Measurements from ENCODE around the gene MCF2L2.
"Not testable (repeated sequence)": the region's sequence is repeated elsewhere in the genome, so short reads cannot be mapped to it uniquely, and the experiment has no call there.

The MCF2L2 gene

DNA sequence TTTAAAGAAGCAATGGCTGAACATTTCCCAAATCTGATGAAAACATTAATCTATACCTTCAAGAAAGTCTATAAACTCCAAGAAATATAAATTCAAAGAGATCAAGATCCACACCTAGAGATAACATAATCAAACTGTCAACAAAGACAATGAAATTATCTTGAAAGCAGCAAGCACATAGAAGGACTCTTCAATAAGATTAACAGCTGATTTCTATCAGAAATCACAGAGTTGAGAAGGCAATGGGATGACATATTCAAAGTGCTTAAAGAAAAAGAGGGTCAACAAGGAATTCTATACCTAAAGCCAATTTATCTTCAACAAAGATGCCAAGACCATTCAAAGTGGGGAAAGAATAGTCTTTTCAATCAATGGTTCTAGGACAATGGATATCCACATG lies 224.7 kb downstream of the MCF2L2 start:
- DNase-seq (ENCODE audit: low read depth, low spot score) = no peak
- no peak overlapping the region for H3K4me3 ChIP-seq (ENCODE audit: low read length)

DNA sequence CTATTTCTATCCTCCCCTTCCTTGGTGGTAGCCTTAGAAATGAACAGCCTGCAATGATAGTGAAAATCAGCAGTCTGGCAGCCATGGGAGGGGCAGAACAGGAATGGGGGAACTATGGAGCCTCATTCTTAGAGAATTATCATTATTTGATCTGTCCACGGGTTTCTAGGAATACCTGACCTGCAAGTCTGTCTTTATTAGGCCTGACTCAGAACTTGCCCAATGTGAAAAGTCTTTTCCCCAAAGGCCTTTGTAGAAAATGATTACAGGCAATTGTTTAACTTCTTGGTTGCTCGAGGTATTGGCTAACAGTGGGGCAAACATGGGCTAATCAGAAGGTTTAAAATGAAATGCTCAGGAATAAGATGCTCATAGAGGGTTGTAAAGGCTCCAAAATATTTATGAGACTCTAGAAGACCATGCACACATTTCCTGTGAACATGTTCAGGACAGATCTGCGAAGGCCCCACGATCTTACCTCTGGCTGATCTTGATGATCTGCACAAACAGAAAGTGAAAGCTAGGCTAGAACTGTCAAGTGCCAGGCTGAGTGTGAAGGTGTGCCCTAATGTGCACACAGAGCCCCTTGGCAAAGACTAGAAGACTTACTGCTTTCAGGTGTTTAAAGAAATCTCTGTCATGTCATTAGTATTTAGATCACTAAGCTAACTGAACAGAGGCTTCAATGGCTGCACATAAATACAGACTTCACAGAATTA lies 226.3 kb downstream of the MCF2L2 start:
- DNase-seq (ENCODE audit: low read depth, low spot score) = peak; percentile 73
- peak overlapping the region; percentile 29 for H3K4me3 ChIP-seq (ENCODE audit: low read length)

DNA sequence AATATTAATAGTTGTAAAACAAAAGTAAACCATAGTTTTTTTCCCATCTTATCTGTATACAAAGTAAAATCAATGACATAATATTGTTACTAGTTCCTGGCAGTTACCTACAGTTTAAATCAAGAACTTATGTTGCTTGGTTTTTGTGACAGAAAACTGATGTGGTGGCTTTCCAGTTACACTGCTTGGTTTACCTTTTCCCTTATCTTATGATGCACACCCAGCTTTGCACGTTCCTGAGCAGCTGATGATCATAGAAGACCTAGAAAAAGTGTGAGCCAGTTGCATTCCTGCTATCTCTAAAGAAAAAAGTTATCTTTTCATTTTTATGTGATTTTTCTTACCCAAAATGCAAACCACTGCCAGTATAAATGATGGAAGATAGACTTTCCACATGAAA lies 229.5 kb downstream of the MCF2L2 start:
- peak; percentile 75 for DNase-seq (ENCODE audit: low read depth, low spot score)
- H3K4me3 ChIP-seq (ENCODE audit: low read length) = no peak overlapping the region

DNA sequence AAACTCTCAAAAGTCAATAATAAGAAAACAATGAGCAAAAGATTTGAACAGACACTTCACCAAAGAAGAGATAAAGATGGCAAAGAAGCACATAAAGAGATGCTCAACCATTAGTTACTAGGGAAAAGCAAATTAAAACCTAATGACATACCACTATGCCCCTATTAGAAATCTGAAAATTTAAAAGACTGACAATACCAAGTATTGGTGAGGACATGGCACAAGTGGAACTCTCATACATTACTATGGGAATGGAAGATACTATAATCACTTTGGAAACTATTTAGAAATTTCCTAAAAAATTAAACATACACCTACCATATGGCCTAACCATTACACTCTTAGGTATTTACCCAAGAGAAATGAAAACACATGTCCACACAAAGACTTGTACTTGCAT lies 230.7 kb downstream of the MCF2L2 start:
- no peak overlapping the region for H3K4me3 ChIP-seq (ENCODE audit: low read length)
- no peak for DNase-seq (ENCODE audit: low read depth, low spot score)

DNA sequence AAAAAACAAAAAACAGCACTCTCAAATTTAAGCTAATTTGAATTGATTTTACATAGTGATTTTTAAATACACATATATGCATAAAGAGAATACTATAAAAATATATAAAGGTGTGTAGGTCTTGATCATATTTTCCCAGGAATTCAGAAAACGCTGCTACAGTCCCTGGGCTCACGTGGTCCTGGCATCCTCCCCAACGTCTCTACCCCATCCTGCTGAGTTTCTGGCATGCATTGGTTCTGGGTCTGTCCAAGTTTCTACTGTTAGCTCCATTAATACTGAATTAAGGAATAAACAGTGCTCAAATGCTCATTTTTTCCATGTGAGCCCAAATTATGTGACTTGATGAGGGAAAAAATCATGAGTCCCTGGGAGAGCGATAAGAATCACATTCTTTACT lies 233.2 kb downstream of the MCF2L2 start:
- no peak overlapping the region for H3K4me3 ChIP-seq (ENCODE audit: low read length)
- no peak for DNase-seq (ENCODE audit: low read depth, low spot score)

DNA sequence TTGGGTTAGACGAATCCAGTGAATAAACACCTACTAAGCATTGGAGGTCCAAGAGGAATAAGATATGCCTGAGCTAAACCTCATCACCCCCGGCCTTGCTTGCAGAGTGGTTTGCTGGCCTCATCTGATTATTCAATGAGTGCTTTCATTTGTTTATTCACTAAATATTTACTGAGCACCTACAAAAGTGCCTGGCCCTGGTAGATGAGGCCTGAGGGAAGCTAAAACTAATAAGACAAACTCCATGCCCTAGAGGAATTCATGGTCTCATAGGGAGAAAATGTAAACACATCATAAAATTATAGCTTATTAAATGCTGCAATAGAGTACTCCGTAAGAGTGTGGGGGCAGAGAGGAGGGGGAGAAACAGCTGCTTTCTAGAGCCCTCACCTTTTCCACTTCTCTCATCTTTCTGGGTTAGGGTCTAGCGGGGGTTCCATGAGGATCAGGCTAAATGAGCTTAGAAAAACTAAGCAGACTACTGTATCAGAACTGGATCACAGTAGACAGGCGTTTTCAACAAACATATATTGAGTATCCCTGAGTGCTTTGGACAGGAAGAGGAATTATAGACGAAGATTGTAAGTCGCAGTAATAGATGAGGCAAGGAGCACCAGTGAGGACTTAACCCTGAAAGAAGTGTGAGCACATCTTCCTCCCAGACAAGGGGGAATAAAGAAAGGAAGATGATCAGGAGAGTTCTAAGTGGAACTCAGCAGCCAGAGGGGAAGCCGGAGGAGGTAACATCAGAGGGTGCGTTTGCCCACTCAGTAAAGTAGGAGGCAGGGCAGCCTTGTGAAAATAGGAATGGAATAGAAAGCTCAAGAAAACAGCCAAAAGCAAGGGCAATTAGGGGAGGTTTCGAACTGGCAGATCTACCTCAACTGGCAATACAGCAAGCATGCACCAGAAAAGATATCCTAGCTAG lies 234.4 kb downstream of the MCF2L2 start:
- DNase-seq (ENCODE audit: low read depth, low spot score) = no peak
- H3K4me3 ChIP-seq (ENCODE audit: low read length) = no peak overlapping the region

DNA sequence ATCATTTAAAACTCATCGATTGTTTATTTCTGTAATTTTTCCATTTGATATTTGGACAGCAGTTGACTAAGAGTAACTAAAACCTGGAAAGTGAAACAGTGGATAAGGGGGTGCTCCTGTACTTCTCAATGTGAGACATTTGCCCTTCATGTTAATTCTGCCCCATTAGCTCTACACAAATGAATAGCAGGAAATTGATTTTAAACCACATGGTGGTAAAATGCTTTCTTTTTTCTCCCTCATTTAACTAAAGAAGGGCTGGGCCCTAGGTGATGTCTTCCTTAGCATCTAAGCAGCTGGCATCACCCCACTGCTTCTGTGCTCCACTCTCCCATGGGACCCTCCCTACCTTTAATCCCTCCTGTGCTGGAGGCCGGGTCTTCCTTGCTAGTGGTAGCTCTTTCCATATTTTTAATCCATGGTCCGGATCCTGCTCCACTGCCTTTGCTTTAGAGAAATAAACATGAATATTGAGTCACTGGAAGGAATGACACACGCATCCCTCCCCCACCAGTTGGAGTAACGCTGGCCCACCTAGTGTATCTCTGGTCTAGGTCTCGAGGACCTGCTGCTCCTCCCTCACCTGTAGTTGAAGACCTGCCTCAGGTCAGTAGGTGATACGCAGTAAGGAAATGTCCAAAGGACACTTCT lies 235.6 kb downstream of the MCF2L2 start:
- no peak for DNase-seq (ENCODE audit: low read depth, low spot score)
- H3K4me3 ChIP-seq (ENCODE audit: low read length) = no peak overlapping the region

DNA sequence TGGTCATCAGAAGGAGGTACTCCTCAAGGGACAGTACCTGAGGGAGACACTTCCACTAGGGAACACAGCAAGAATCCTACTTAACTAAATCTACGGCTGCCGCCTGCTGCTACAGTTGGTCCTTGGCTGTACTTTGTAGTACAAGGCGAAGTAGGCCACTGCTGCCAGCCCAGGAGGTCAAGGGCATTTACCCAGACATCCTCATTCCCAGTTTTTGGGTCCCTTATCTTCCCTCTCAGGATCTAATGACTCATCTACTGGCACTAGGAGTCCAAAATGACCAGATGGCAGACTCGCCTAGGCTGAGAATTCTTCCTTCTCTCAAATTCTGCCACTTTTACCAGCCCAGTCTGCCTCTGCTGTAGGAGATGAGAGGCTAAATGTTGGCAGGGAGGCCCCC lies 238.8 kb downstream of the MCF2L2 start:
- DNase-seq (ENCODE audit: low read depth, low spot score) = no peak
- H3K4me3 ChIP-seq (ENCODE audit: low read length) = no peak overlapping the region

DNA sequence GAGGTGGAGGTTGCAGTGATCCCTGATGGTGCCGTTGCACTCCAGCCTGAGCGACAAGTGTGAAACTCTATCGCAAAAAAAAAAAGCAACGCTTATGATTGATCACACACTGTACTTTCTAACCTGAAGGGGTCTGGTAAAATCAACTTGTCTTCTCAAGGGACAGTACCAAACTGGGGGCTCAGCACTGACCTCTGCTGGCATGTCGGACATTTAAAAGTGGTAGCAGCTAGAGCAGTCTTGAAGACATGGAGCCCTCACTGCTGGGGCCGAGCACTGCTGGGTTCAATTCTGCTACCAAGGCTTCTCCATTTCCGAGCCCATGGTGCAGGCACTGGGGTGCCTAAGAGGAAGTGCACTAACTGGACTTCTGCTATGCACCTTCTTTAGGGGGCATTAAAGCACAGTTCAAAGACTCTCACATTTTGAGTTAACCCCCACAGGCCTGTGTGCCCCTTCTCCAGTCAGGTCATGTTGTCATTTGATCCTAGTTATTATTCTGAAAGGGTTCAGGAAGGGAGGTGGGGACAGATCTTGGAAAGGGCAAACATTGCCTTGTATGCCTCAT lies 239.4 kb downstream of the MCF2L2 start:
- no peak overlapping the region for H3K4me3 ChIP-seq (ENCODE audit: low read length)
- DNase-seq (ENCODE audit: low read depth, low spot score) = no peak

DNA sequence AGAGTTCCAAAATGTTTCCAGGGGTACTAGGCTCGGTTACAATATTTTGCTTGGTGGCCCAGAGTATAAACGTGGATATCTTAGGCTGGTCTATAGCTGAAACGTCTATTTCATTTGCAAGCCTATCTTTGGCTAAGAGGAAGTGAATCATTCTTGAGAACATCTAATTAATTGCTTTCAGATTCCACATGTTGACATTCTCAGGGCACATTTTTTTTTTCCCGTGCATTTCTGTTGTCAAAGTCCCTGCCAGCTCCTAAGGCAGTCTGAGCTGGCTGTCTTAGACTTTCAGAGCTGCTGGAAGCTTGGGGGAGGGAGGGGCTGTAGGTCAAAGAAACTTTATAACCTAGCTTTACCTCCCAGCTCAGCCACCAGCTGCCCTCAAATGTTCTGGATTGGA lies 242.7 kb downstream of the MCF2L2 start:
- no peak for DNase-seq (ENCODE audit: low read depth, low spot score)
- H3K4me3 ChIP-seq (ENCODE audit: low read length) = no peak overlapping the region

DNA sequence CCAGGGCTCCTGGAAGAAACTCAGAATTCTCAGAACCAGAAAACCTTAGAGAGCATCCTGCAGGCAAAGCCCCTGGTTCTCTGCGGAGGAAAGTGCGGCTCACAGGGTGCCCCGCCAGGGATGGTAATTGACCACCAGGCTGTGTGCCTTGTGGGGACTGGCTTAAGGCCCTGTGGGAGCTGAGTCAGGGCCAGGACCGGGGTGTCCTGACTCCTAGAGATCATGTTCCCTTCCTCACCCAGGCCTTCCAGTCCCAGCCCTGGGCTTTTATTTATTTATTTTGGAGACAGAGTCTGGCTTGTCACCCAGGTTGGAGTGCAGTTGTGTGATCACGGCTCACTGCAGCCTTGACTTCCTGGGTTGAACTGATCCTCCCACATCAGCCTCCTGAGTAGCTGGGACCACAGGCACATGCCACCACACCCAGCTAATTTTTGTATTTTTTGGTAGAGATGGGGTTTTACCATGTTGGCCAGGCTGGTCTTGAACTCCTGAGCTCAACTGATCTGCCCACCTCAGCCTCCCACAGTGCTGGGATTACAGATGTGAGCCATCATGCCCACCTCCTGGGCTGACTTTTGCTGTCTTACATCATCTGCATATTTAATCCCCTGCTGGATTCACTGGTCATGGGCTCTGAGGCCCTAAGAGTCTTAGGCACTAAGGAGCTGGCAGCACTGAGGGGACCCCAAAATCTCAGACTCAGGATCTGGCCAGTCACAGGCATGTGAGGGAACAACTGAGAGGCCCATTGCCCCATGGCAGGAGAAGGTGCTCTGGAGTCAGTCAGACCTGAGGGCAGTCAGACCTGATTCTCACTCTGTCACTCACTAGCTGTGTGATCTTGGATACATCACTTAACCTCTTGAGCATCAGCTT lies 245.4 kb downstream of the MCF2L2 start:
- H3K4me3 ChIP-seq (ENCODE audit: low read length) = no peak overlapping the region
- DNase-seq (ENCODE audit: low read depth, low spot score) = no peak

DNA sequence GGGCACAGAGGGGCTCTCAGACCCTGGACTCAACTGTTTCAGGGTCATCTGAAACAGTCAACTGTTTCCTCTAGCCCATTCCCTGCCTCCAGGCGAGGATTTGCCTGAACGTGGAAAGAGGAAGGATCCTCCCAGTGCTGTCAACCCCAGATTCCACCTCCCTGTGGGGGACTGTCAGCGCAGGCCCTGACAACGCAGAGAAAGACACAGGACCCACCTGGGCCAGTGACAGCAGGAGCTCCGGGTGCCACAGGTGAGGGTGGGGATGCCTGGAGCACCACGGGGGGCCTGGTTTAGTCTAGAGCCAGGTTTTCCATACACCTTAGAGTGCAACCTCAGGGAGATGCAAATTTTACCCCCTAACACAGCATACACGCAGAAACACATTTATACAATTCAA lies 246.3 kb downstream of the MCF2L2 start:
- no peak overlapping the region for H3K4me3 ChIP-seq (ENCODE audit: low read length)
- no peak for DNase-seq (ENCODE audit: low read depth, low spot score)

DNA sequence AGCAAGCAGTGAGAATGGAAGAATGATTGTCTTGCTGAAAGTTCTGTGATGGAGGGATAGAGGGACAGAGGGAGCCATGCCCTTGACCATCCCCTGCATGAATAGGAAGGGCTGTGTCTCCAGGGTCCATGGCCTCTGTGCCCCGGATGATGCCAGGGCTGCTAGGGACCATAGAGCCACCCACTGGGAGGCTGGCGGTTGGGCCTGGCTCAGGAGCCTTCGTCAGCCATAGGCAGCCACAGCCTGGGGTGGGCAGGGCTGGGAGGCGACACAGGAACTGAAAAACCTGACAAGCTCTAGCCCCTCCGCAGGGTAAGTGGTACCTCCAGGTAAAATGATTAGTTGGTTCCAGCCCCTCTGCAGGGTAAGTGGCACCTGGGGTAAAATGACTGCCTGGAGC lies 246.8 kb downstream of the MCF2L2 start:
- no peak overlapping the region for H3K4me3 ChIP-seq (ENCODE audit: low read length)
- DNase-seq (ENCODE audit: low read depth, low spot score) = no peak

DNA sequence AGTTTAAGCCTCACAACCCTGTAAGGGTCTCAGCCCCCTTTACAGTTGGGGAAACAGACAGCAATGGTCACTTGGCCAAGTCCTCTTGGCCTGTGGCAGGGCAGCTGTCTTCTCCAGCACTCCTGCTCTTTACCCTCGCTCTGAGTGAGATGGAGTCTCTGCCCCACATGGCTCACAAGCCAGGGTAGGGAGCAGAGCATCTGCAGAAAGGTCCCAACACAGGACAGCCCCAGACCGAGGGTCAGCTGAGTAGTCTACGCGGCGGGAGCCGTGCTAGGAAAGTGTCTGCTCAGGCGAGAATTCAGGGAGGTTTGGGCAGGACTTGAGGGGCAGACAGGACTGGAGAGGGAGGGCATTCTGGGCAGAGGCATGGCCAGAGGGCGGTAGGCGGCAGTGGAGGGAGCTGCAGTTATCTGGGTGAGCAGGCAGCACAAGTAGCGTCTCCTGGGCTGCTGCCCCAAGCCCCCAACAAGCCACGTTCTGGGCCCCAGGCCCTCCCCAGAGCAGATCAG lies 247.6 kb downstream of the MCF2L2 start:
- no peak overlapping the region for H3K4me3 ChIP-seq (ENCODE audit: low read length)
- no peak for DNase-seq (ENCODE audit: low read depth, low spot score)

DNA sequence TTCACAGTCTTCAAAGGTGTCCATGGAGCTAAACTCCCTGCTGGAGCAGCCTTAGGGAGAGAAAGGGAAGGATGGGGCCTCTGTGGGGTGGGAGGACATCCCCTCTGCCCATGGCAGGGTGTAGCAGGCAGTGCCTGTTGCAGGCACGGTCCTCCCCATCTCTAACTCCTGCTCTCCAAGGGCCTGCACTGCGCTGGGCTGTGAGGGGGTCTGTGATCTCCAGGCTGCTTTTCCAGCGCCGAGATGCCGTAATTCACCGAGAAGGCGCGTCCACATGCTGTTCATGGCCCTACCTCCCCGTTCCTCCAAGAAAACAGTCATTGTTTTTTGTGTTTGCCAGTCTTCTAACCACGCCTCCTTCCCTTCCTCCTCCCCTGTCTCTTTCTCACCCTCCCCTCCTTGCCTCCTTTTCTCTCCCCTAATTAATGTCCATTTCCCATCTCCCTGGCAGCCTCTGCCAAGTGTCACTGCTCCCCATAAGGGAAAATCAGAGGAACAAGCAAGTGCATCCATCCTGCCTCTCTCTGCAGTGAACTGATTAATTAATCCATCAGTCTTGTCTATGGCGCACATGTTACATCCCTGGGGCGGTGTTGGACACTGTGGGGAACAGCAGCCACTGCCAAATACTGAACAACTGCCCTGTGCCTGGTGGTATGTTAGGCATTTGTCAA lies 248.2 kb downstream of the MCF2L2 start:
- DNase-seq (ENCODE audit: low read depth, low spot score) = no peak
- no peak overlapping the region for H3K4me3 ChIP-seq (ENCODE audit: low read length)

DNA sequence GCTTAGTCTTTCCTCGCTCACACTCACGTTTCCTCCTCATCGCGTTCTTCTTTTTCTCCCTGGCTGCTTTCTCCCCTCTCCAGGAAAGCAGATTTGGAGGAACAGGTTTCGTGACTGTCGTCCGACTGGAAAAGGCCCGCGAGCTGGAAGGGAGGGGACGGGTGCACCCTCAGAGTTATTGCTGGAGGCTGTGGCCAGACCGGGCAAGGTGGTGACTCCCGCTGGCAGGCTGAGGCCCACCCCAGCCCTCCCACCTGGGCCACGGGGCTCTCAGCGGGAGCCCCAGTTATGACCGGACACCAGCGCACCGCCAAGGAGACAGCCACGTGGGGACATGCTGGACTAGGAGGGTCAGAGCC lies 248.9 kb downstream of the MCF2L2 start:
- DNase-seq (ENCODE audit: low read depth, low spot score); H3K4me3 ChIP-seq (ENCODE audit: low read length): not testable (repeated sequence)

DNA sequence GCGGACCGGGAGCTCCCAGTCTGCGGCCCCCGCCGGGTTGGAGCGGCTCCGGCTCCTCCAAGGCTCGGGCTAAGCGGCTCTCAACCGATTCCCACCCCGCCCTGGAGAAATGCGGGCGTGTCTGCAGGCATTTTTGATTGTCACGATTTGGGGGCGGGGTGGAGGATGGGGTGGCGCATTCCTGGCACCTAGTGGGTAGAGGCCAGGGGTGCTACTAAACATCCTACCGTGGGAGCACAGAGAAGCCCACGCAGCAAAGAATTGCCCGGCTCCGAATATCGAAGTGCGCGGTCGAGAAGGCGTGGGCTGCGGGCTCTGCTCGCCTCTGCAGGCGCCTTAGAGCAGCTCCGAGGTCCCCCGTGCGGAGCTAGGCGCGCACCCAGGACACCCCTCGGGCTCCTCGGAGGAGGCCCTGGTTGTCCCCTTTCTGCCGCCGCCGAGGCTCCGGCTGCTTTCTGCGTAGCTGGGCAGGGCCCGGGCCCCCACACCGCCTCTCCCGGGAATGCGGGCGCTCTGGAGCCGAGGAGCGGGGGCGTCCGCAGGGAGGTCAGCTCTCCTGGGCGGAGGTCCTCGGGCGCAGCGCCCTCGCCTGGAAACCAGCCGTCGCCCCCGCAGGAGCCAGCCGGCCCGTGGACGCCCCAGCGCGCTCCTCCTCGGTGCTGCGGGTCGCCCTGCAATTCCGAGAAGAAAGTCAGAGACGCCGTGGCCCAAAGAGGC lies 249.4 kb downstream of the MCF2L2 start:
- peak overlapping the region; percentile 50 for H3K4me3 ChIP-seq (ENCODE audit: low read length)
- no peak for DNase-seq (ENCODE audit: low read depth, low spot score)

DNA sequence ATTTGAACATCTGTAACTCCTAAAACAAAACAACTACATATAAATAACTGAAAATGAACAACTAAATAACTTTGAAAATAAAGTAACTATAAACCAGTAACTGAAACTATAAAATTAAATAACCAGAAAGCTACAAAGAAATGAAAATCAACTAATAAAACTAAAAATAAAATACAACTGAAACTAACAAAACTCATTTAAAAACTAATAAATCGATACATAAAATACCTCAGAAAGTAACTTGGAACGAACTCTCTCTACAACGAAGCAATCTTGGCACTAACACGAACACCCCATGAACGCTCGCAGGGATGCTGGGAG lies 249.9 kb downstream of the MCF2L2 start:
- H3K4me3 ChIP-seq (ENCODE audit: low read length) = peak overlapping the region; percentile 50
- DNase-seq (ENCODE audit: low read depth, low spot score) = no peak

All from Jurkat, Clone E6-1 (cell line).